Heart left ventricle (tissue), 13 donors: ENCODE measurements around the gene FHL1.

Source experiments
- POLR2A ChIP-seq, 2 donors: fragments of 450-650 bp; IDR thresholded peaks; one replicate each; pipeline ENCODE4 v1.6.1; 2017; ENCODE audit warnings: antibody characterized with exemption in 2 of 2, mild to moderate bottlenecking in 2 of 2, moderate library complexity in 2 of 2
- TF ChIP-seq, protein P1 (sequence below), 12 donors: fragments of 200-600 bp; sonication (generic) in 4 of 12; IDR thresholded peaks; one replicate each; pipeline versions ENCODE4 v1.5.0 to v1.8.0; 2018 to 2022; ENCODE audit warnings: antibody characterized with exemption in 12 of 12, mild to moderate bottlenecking in 5 of 12
- donor health status: ischemic (EF 13 %, LVEDD 7.1; RV severe dilation, severe dysfunction).
- donor health status: DM: no; HTN: yes; CAD: no.
- donor health status: DM: no; HTN: no; CAD: no.
- donor health status: ischemic (EF 25% LVEDD 6.9; RV normal size, moderate dysfunction).
- donor health status: ischemic (EF 25% LVEDD 5.7; RV mildly dilated, moderate dysfunction).
- donor health status: ischemic (EF 35%, LVEDD 5.7; RV mildly dilated, moderate dysfunction).
- donor health status: nonischemic (EF 11% LVEDD 7.7; RV severe dilation, severe dysfunction).
- donor health status: DM: yes; HTN: yes; CAD: no.
- donor health status: PGD.
- donor health status: ischemic (EF 29% LVEDD 5.4; RV normal size, mild dysfunction).
- donor health status: nonischemic (EF 23%, LVEDD 6.1; RV moderate dilation, normal function).

DNA sequence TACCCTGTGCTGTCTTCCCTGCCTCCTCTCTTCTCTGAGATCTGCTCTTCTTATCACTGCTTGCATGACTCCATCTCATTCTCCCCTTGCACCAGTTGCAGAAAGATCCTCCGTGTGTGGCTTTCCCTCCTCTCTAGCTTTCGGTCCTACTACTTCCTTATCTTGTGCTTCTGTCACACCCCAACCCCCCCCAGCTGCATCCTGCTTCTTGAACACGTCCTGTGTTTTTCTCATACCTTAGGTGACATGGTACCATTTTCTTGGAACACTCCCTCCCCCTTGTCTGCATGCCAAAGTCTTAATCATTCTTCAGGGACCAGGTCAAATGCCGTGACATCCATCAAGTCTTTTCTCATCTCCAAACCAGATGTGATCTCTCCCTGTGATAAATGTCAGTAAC lies 46.4 kb downstream of the FHL1 start:
- TF ChIP-seq, protein P1, sequence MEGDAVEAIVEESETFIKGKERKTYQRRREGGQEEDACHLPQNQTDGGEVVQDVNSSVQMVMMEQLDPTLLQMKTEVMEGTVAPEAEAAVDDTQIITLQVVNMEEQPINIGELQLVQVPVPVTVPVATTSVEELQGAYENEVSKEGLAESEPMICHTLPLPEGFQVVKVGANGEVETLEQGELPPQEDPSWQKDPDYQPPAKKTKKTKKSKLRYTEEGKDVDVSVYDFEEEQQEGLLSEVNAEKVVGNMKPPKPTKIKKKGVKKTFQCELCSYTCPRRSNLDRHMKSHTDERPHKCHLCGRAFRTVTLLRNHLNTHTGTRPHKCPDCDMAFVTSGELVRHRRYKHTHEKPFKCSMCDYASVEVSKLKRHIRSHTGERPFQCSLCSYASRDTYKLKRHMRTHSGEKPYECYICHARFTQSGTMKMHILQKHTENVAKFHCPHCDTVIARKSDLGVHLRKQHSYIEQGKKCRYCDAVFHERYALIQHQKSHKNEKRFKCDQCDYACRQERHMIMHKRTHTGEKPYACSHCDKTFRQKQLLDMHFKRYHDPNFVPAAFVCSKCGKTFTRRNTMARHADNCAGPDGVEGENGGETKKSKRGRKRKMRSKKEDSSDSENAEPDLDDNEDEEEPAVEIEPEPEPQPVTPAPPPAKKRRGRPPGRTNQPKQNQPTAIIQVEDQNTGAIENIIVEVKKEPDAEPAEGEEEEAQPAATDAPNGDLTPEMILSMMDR (IDR thresholded peaks at IDR 0.05) = no peak
- TF ChIP-seq POLR2A (IDR thresholded peaks at IDR 0.05) = no peak
